Gastroesophageal sphincter (tissue), 4 donors: ENCODE measurements around the gene LAMA4. TPM values are rescaled to one million over a fixed set of nuclear protein-coding genes. Genes with fewer than 3 reads are reported as not detected.

ENCODE experiments used
- ATAC-seq: fragments of 150-250 bp; one replicate; pipeline ENCODE4 v1.9.1; 2016; ENCODE audit warnings: mild to moderate bottlenecking, moderate library complexity
- H3K27ac ChIP-seq, 4 donors: fragments of 200-600 bp; sonication (generic) in 3 of 4; 1 replicate in 3 of 4; 2 replicates in 1 of 4; pipeline ENCODE4 v1.5.1; 2016 to 2019
- H3K27me3 ChIP-seq: fragments of 200-600 bp; sonication (generic); one replicate; pipeline ENCODE4 v1.5.1; 2019
- H3K36me3 ChIP-seq, 2 donors: fragments of 200-600 bp; sonication (generic); one replicate each; pipeline ENCODE4 v1.5.1; 2019; ENCODE audit warnings: control low read depth in 1 of 2
- H3K4me1 ChIP-seq, 3 donors: fragments of 200-600 bp; sonication (generic); 1 replicate in 2 of 3; 2 replicates in 1 of 3; pipeline ENCODE4 v1.5.1; 2016 to 2019; ENCODE audit warnings: control low read depth in 2 of 3
- H3K4me3 ChIP-seq, 2 donors: fragments of 200-600 bp; sonication (generic); one replicate each; pipeline ENCODE4 v1.5.1; 2019; ENCODE audit warnings: mild to moderate bottlenecking in 1 of 2, moderate library complexity in 1 of 2
- H3K9me3 ChIP-seq, 3 donors: fragments of 200-600 bp; sonication (generic); one replicate each; pipeline ENCODE4 v1.5.1; 2017 to 2019; ENCODE audit warnings: control low read depth in 2 of 3
- CTCF ChIP-seq, 4 experiments: fragments of 200-600 bp in 2 of 4; fragments of 450-650 bp in 2 of 4; sonication (generic) in 1 of 4; IDR thresholded peaks; one replicate each; pipeline ENCODE4 v1.5.1; 2017 to 2019; ENCODE audit warnings: antibody characterized with exemption in 4 of 4, mild to moderate bottlenecking in 2 of 4, moderate library complexity in 2 of 4
- EP300 ChIP-seq: sonication (generic); formaldehyde crosslinking; IDR thresholded peaks from one replicate; pipeline ENCODE4 v1.6.1; 2017; ENCODE audit warnings: antibody characterized with exemption, mild to moderate bottlenecking
- POLR2A ChIP-seq, 2 donors: fragments of 450-650 bp; IDR thresholded peaks; one replicate each; pipeline ENCODE4 v1.6.1; 2017; ENCODE audit warnings: antibody characterized with exemption in 2 of 2, mild to moderate bottlenecking in 2 of 2, moderate library complexity in 1 of 2
- POLR2AphosphoS5 ChIP-seq: sonication (generic); formaldehyde crosslinking; IDR thresholded peaks from one replicate; pipeline ENCODE4 v1.6.1; 2017; ENCODE audit warnings: antibody characterized with exemption
- WGBS, 2 donors: methylation state at CpG; one replicate each; pipeline ENCODE4 v1.1.5; 2018; ENCODE audit warnings: low coverage in 1 of 2; 5-methylcytosine and 5-hydroxymethylcytosine counted together
- total RNA-seq, 4 donors: library from RNA; depleted of rRNA; stranded (reverse); fragments of >200 nt; gene quantifications; one replicate each; pipeline ENCODE4 v1.1.0, GENCODE V29; 2016

Gene LAMA4
- total RNA-seq, 4 donors from 2014 or later = 240 to 305 (median 265) TPM

- peaks cover 8 to 26% (median 10%) of the 10 kb centered on the region in 3 donors for H3K4me1 ChIP-seq
- H3K36me3 ChIP-seq = no peaks in the 10 kb centered on the region
- H3K27me3 ChIP-seq = no peaks in the 10 kb centered on the region
- H3K27ac ChIP-seq = peak overlapping the region; percentile 32 to 76 (median 58)
- H3K9me3 ChIP-seq = no peaks in the 10 kb centered on the region
- peak; percentile 73 for ATAC-seq
- no peak overlapping the region for H3K4me3 ChIP-seq
- 22 to 35% methylated on average over 3 to 6 of the region's 7 CpGs for WGBS, 2 donors
- no peak for TF ChIP-seq POLR2A (IDR thresholded peaks at IDR 0.05)
- TF ChIP-seq EP300 = no peak
- no peak for TF ChIP-seq POLR2AphosphoS5
- no peak for TF ChIP-seq CTCF (IDR thresholded peaks at IDR 0.05)
Measured at GRCh38 chr6:112298021-112298745, 43.8 kb upstream of the LAMA4 start.

- H3K27me3 ChIP-seq = no peaks in the 10 kb centered on the region
- H3K36me3 ChIP-seq = no peaks in the 10 kb centered on the region
- H3K27ac ChIP-seq = no peak overlapping the region
- TF ChIP-seq CTCF (IDR thresholded peaks at IDR 0.05) (no peak), POLR2AphosphoS5 (no peak), POLR2A (IDR thresholded peaks at IDR 0.05) (no peak), EP300 (no peak)
- no peak for ATAC-seq
- H3K4me3 ChIP-seq = no peak overlapping the region
- H3K9me3 ChIP-seq = no peaks in the 10 kb centered on the region
- H3K4me1 ChIP-seq = peaks cover 8 to 26% (median 10%) of the 10 kb centered on the region in 3 donors
Measured at GRCh38 chr6:112296694-112297093, 42.3 kb upstream of the LAMA4 start.

- no peak for ATAC-seq
- Histone ChIP-seq H3K9me3 (no peaks in the 10 kb centered on the region), H3K27ac (no peak overlapping the region), H3K36me3 (no peaks in the 10 kb centered on the region), H3K27me3 (no peaks in the 10 kb centered on the region), H3K4me1 (peaks cover 8 to 26% (median 10%) of the 10 kb centered on the region in 3 donors), H3K4me3 (no peak overlapping the region)
- TF ChIP-seq CTCF (IDR thresholded peaks at IDR 0.05) = peak in 1 of 4 experiments; percentile 30
- no peak for TF ChIP-seq EP300
- no peak for TF ChIP-seq POLR2AphosphoS5
- no peak for TF ChIP-seq POLR2A (IDR thresholded peaks at IDR 0.05)
- WGBS, 2 donors = 33 to 40% methylated on average over 1 of the region's 2 CpGs
Measured at GRCh38 chr6:112296122-112296521, 41.8 kb upstream of the LAMA4 start.

GRCh38 chr6:112291161-112291762 lies 36.9 kb upstream of the LAMA4 start:
- Histone ChIP-seq H3K9me3 (no peaks in the 10 kb centered on the region), H3K36me3 (no peaks in the 10 kb centered on the region), H3K27ac (no peak overlapping the region), H3K4me1 (peaks cover 5 to 35% (median 8%) of the 10 kb centered on the region in 3 donors), H3K27me3 (no peaks in the 10 kb centered on the region), H3K4me3 (no peak overlapping the region)
- no peak for TF ChIP-seq CTCF (IDR thresholded peaks at IDR 0.05)
- no peak for TF ChIP-seq POLR2AphosphoS5
- TF ChIP-seq EP300 = no peak
- no peak for TF ChIP-seq POLR2A (IDR thresholded peaks at IDR 0.05)
- no peak for ATAC-seq
- WGBS, 2 donors = 75 to 100% methylated on average over 1 of the region's 1 CpG
